Measurements from ENCODE around the gene NKX1-2.

DNA sequence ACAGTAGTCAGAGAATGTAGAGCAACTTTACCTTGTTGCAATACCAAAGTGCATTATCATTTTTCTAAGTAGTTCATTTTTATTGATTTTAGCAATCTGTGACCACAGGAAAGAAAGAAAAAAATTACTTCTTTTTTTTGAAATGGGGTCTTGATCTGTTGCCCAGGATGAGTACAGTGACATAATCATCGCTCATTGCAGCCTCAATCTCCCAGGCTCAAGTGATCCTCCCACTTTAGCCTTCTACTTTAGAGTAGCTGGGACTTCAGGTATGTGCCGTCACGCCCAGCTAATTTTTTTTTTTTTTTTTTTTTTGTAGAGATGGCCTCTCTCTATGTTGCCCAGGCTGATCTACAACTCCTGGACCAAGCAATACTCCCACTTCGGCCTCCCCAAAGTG is 19.8 kb downstream of the NKX1-2 start:
- TF ChIP-seq POLR2AphosphoS5 (IDR thresholded peaks at IDR 0.05; ENCODE audit: low read depth), result no peak
- TF ChIP-seq, protein P1, sequence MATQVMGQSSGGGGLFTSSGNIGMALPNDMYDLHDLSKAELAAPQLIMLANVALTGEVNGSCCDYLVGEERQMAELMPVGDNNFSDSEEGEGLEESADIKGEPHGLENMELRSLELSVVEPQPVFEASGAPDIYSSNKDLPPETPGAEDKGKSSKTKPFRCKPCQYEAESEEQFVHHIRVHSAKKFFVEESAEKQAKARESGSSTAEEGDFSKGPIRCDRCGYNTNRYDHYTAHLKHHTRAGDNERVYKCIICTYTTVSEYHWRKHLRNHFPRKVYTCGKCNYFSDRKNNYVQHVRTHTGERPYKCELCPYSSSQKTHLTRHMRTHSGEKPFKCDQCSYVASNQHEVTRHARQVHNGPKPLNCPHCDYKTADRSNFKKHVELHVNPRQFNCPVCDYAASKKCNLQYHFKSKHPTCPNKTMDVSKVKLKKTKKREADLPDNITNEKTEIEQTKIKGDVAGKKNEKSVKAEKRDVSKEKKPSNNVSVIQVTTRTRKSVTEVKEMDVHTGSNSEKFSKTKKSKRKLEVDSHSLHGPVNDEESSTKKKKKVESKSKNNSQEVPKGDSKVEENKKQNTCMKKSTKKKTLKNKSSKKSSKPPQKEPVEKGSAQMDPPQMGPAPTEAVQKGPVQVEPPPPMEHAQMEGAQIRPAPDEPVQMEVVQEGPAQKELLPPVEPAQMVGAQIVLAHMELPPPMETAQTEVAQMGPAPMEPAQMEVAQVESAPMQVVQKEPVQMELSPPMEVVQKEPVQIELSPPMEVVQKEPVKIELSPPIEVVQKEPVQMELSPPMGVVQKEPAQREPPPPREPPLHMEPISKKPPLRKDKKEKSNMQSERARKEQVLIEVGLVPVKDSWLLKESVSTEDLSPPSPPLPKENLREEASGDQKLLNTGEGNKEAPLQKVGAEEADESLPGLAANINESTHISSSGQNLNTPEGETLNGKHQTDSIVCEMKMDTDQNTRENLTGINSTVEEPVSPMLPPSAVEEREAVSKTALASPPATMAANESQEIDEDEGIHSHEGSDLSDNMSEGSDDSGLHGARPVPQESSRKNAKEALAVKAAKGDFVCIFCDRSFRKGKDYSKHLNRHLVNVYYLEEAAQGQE (IDR thresholded peaks at IDR 0.05; ENCODE audit: insufficient replicate concordance, low read depth), result no peak
- TF ChIP-seq, protein P2, sequence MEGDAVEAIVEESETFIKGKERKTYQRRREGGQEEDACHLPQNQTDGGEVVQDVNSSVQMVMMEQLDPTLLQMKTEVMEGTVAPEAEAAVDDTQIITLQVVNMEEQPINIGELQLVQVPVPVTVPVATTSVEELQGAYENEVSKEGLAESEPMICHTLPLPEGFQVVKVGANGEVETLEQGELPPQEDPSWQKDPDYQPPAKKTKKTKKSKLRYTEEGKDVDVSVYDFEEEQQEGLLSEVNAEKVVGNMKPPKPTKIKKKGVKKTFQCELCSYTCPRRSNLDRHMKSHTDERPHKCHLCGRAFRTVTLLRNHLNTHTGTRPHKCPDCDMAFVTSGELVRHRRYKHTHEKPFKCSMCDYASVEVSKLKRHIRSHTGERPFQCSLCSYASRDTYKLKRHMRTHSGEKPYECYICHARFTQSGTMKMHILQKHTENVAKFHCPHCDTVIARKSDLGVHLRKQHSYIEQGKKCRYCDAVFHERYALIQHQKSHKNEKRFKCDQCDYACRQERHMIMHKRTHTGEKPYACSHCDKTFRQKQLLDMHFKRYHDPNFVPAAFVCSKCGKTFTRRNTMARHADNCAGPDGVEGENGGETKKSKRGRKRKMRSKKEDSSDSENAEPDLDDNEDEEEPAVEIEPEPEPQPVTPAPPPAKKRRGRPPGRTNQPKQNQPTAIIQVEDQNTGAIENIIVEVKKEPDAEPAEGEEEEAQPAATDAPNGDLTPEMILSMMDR (IDR thresholded peaks at IDR 0.05; ENCODE audit: insufficient read depth, low read length), result no peak
- no peak for TF ChIP-seq SPI1 (IDR thresholded peaks at IDR 0.05; ENCODE audit: borderline replicate concordance, low read depth)

All from HL-60 (cell line).